A549 treated with Mapracorat at 1 μM for 4 hours (cell line): ENCODE data around the gene F8A3. TPM values are rescaled to one million over a fixed set of nuclear protein-coding genes. Genes with fewer than 3 reads are reported as not detected.

Experiments used
- total RNA-seq: library from RNA; stranded (reverse); fragments of 200-300 nt; extraction: Qiagen RNA extraction; gene quantifications from 5 replicates; pipeline ENCODE4 v1.2.3, GENCODE V29; 2022

The F8A3 gene
- total RNA-seq, result 0.55 to 1.4 TPM (median 1.0 TPM) in 5 replicates

GRCh38 chrX:155458471-155458870, at the start of gene F8A3:
TSS of gene F8A3 (minus strand) at chrX:155458620. CDS start at chrX:155458600, 20 bp downstream.

Other genes starting within 250 kb of the F8A3 start
- 47.0 to 67.0 TPM (median 49.1 TPM) in 5 replicates for gene VBP1, start 242.2 kb downstream of the F8A3 start, total RNA-seq
- gene RAB39B, start 194.1 kb downstream of the F8A3 start, total RNA-seq, result 0.43 to 0.80 TPM (median 0.69 TPM) in 5 replicates
- gene CLIC2, start 124.0 kb downstream of the F8A3 start, total RNA-seq, result 0.05 to 0.23 TPM (median 0.16 TPM) in 4 of 5 replicates, not detected in the other
- gene F8A2, start 76.5 kb downstream of the F8A3 start, total RNA-seq, result not detected in 5 replicates
- gene SPRY3, start 154.0 kb upstream of the F8A3 start, total RNA-seq, result 0.08 to 0.15 TPM (median 0.14 TPM) in 5 replicates
- 9.3 to 10.1 TPM (median 9.9 TPM) in 5 replicates for gene TMLHE, start 154.3 kb upstream of the F8A3 start, total RNA-seq